Superior temporal gyrus (tissue), 1 donor: ENCODE measurements around the gene ARHGAP24.
A peak's percentile ranks its signal among the peaks of the same experiment; 100 is the strongest.

Experiments used
- DNase-seq: peaks from one replicate; pipeline ENCODE4 v3.0.0-alpha.2; 2016; ENCODE audit errors: extremely low spot score

The ARHGAP24 gene

DNA sequence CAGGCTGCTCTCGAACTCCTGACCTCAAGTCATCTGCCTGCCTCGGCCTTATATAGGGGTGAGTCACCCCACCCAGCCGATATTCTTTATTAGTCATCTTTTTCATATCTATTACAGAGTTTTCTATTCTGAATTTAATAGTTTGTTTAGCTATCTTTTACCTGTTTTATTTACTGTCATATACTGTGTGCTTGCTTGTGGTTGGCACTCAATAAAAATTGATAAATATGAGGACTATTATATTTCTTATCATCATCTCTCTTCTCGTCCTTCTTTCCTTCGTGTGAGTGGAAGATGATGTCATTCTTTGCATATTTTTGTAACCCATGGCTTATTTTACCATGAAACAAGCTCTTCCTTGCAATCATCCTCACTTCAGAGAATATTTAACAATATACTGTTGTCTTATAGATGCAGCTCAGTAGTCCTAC lies 265.5 kb downstream of the ARHGAP24 start:
- DNase-seq, result no peak

DNA sequence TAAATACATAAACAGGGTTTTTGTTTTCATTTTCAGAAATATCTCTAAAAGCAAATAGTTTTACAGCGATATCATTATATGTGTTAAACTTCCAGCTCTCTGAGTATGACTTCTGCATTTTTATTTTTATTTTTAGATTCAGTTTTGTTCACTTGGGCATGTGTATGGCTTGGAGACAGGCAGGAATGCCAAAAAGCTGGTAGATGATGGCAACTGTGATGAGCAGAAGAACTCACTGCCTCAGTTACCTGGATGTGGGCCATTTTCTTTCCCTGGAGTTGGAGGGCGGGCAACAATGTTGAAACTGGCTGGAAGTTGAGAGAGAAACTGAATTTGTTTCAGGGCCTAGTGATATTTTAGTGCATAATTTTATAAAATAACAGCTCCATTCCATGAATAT lies 266.4 kb downstream of the ARHGAP24 start:
- no peak for DNase-seq

DNA sequence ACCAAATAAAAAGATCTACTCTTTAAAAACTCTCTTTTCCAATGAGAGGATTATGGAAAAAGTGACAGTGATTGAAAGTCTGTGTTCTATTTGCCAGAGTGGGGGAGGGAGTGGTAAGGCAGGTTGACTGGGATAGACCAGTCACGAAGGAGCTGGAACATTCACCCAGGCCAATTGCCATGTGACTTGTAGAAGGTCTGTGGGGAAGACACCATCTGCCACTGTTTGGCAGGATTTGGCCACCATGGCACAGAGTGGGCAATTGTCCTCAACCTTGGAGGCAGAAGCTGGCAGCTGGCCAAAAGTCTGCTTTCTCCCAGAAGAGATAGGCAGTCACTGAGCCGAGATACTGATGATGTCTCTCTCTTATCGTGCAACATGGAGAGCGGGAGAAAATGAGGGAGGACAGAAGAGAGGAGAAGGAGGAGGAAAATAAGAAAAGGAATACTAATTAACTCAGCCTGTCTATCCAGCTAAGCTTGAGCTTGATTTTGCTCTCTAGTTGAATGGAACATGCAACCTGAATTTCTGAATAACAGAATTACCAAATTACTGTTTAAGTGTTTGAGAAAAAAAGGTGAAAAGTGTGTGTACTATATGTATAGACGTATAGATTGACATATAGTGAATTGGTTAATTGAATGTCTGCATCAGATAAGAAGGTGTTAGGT lies 267.1 kb downstream of the ARHGAP24 start:
- DNase-seq, result peak; percentile 93

DNA sequence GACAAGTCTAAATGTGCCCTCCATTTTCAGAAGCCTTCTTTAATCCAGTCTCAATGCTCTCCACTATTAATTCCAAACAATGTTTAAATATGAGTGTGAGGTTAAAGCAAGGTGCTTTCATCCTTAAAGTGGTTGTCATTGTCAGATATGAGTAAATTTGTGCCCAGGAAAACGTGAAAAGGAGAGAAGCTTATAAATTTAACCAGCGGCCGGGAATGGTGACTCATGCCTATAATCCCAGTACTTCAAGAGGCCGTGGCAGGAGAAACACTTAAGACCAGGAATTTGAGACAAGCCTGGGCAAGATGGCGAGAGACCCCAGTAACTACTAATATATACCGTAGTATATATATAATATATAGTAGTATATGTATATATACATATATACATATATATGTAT lies 270.0 kb downstream of the ARHGAP24 start:
- no peak for DNase-seq

DNA sequence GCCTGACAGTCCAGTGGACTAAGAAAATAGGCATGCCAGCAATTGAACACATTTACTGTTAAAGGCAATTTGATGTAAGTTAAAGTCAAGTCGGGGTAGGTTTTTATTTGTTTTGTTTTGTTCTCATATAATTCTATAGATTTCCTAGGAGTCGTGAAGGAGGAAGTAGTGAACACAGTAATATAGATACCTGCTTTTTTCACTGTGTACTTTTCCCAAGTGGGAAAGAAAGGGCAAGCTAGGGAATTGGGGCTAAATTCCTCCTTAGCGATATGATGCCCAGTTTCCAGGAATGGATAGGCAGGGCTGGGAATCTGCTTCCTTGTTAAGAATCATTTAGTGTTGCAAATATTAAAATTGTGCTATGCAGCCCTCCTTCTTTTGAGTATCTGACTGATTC lies 271.0 kb downstream of the ARHGAP24 start:
- DNase-seq, result no peak

DNA sequence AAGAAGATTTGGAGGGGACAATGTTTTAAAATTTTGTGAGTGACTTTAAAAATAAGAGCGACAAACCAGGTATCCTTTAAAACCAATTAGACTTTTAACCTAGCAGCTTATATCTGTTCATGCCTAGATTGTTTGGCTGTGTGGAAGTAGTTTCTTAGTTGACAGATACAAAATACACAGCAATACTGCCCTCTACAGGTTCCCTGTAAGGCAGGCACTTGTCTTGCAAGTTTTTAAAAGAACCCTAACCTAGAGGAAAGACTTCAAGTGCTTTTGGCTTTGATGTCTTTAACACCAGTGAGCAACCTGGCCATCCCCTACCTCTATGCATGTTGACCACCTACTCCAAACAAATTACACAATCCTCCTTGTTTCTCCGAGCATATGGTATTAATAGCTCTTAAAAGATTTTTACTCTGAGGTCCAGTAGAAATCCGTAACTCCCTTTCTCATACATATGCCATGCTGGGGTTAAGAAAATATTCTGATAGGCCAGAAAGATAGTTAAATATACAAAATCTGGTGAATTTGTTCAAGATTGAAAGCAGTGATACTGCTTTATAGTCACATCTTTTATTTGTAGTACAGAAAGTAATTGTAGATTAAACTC lies 273.0 kb downstream of the ARHGAP24 start:
- DNase-seq, result peak; percentile 93

DNA sequence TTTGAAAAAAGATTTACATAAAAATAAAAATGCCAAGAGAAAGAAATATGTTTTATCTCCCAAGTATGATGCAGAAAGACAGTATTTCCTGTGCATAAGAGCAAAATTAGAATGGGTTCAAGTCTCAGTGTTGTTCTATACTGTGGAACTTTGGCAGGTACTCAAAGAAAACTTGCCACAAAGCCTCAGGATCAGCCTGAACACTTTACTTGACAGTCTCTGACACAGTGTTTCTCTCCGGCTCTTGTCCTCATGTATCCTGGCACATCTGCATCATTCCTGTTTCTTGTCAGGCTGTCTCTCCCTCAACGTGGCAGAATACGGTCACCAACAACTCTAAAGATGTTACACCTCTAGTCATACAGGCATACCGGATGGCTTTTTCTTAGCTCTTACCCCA lies 273.7 kb downstream of the ARHGAP24 start:
- no peak for DNase-seq

DNA sequence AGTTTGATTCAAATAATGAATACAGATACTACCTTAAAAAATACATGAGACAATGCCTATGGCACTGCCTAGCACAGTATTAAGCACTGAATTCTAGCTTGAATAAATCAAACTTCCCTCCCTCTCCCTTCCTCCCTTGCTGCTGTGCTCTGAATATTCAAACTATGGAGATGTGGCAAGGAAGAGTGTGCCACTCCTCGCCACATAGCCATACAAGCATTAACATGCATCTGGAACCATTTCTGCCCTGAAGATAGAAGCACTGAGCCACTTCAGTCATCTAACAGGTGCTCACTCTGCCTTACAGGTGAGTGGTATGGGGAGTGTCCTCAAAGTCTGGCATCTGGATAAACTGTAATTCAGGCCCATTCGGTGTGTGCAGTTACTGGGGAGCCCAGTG lies 276.9 kb downstream of the ARHGAP24 start:
- no peak for DNase-seq

DNA sequence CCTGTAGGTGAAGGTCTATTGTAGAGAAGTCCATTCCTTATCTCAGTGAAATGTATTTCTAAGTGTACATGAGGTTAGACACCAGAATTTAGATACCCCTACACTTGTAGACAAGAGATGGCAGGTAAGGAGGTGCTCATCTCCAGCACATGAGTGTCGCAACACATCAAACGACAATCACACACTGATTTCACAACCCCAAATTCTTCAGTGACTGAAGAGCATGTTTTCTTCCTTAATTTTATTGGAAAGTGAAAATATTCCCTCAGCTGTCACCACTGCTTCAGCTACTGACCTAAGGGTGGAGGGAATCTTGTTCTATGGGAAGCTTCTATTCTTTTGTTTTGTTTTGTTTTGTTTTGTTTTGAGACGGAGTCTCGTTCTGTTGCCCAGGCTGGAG lies 280.3 kb downstream of the ARHGAP24 start:
- no peak for DNase-seq

DNA sequence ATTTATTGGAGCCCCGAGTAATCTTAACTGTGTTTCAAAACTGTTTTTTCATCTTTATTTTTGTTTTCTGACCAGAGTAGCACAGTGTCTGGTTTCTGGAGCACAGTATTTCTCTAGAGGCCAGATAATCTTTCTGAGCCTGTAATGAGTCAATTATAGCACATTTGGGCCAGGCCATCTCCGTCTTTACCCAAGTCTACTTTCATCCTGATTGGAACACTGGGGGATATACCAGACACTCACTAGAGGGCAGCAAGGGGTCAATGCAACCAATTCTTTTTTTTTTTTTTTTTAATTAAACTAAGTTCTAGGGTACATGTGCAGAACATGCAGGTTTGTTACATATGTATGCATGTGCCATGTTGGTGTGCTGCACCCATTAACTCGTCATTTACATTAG lies 282.0 kb downstream of the ARHGAP24 start:
- DNase-seq, result no peak

DNA sequence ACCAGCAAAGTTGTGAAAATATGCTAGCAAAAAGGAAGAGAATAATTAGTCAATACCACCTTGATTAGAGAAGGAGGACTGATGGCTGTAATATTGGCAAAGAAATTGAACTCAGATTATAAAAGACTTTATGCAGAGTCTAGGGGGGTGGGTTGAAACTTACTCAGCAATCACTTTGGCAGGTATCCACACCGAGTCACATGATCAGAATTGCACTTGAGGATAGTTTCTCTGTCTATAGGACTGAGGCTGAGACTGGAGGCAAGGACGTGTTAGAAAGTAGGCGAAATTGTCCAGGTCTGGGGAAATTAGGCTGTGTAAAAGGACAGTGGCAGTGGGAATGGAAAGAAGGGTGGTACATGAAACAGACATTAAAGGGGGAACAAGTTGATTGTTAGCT lies 284.4 kb downstream of the ARHGAP24 start:
- no peak for DNase-seq

DNA sequence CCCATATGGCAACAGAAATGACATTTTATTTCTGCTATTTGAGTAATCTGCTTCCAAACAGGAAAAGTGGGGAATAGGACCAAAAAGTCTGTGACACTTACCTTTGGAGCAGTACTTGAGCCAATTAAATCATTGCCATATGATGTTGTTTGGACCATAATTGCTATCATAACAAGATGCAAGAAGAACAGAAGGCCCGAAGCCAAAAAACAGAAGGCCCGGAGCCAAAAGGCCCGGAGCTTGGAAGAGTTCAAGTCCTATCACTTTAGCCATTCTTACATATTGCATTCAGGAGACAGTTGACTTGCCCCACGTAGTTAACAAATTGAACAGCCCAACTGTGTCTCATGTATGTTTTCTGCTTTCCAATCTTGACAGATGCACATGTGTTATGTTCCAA lies 285.6 kb downstream of the ARHGAP24 start:
- no peak for DNase-seq

DNA sequence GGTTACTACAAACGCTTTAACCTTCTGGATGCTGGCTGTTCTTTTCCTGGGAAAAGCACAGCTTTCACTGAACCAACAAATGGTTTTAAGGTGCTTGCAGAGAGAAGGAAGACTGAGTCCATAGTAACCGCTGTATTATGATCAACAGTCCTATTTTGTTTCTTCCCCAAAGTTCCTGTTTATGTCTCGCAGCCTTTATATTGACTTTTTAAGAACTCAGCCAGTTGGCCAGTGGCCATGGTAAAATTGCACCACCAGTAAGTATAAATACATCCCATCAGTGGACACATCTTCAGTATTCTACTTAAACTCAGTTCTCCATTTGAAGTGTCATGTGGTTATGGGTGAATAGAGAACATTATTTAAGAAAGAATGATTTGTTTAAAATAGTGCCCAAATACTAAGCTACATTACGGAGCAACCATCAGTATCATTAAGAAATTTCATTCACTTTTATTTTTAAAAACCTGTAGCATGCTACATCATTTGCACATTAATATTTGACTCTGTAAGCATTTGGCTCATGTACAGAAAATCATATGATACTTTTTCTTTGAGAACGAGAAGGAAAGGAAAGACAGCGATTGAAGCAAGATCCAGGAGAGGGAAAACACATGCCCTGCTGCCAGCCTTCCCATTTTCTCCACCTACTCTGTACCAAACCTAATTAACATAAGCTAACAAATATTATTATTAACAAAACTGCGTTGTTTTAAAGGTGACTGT lies 287.0 kb downstream of the ARHGAP24 start:
- DNase-seq, result no peak

DNA sequence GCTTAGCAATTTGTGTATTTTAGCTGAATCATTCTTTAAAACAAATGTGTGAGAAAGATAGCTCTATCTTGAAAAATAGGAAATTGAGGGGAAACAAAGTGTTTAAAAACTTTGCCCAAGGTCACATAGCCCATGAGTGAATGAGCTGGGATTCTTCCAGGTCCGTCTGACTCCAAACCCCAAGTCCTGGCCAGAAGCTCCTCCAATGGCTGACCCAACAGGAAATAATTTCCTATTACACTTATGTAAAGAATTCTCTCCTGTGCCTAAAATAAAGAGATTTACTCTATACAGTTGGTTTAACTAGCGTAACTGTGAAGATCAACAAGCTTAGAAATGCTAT lies 287.6 kb downstream of the ARHGAP24 start:
- no peak for DNase-seq

DNA sequence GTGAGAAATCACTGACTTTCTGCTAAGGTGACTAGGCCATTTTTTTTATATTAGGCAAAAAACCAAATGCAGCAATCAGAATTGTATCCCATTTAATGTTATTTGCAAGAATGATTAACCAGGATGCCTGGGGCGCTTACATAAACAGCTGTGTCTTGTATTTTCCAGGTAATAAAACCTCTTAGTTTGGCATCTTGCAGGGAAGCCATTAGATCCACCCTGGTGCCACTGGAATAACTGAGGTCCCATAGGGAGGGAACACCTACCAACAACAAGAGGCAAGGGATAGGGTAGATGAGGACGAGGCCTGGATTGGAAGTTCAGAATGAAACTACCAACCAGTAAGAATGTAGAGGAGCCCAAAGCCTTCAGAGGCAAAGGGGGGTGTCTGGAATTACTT lies 288.3 kb downstream of the ARHGAP24 start:
- DNase-seq, result no peak

DNA sequence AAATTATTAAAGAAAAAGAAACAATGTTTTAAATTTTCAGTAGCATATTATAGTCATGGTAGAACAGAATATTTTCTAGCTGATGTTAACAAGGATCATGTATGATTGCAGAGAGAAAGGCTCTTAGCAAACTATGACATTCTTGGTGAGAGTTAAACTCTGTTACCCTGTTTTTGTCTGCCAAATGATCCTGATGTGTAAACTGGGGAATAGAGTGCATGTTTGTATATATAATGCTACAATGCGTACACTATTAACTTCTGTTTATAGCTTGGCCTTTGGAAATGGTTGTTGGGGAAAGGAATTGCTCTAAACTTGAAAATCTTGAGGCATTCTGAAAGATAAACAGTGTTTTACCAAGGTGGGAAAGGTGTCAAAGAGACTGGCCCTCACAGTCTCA lies 292.7 kb downstream of the ARHGAP24 start:
- DNase-seq, result no peak

DNA sequence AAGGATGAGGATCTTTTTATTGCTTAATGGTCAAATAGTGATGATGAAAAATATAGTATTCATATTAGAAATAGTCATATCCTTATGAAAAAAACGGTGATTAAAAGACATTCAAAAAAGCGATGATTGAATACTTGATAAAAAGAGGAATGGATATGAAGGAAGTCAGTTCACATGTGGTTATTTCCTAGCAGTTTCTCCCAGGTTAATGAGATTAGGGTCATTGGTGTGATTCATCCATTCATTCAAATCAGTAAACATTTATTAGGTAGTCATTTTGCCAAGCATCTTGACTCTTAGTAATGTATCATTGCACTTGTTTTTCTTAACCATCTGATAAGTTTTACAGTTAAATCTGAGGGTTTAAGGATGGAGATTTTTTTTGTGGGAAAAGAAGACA lies 294.1 kb downstream of the ARHGAP24 start:
- DNase-seq, result no peak

DNA sequence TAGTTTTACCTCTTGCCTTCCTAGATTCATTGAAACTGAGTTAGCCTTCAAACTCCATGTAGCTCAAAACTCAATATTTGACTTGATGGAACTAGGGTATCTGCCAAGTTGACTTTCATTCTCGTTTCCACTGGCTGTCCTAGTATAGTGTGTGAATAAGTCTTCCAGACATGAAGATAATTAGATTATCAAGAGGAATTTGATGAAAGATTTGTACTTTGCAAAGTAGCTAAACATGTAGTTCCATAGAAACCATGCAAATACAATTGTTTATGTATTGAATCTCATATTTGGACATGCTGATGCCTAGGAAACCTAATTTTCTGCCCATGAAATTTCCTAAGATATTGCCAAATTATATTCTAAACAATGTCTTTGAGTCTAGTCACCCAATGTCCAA lies 297.5 kb downstream of the ARHGAP24 start:
- DNase-seq, result no peak

DNA sequence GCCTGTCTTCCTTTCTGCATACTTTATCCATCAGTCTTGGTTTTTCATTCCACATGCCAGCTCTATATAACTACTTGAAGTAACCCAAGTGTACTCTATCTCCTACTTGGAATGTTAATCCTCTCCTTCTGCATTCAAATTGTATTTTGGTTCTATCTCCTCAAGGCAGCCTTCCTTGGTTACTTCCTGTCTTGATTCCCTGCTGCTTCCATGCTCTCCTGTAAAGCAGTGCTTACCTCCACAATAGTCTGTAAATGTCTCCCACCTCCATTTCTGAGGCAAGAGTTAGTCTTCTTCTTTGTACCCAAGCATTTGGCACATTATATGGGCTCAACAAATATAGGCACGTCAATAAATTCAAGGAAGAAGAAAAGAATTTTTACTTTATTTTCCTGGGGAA lies 298.4 kb downstream of the ARHGAP24 start:
- DNase-seq, result no peak

DNA sequence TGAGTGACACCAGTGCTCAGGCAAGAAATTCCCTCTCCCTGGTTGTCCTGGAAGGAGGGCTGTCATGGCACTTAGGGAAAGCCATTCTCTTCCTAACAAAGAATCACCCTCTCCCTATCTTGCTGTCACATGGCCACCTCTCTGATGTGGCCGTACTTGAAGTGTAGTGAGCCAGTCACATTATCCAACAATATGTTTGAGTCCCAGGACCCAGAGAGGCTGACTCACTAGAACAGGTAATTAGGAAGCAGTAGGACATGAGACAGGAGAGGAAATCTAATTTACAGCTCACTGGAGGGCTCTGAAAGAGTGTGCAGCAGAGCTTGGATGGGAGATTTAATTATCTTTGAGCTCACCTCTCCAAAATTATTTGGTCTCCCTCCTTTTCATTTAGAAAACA lies 299.1 kb downstream of the ARHGAP24 start:
- DNase-seq, result no peak

DNA sequence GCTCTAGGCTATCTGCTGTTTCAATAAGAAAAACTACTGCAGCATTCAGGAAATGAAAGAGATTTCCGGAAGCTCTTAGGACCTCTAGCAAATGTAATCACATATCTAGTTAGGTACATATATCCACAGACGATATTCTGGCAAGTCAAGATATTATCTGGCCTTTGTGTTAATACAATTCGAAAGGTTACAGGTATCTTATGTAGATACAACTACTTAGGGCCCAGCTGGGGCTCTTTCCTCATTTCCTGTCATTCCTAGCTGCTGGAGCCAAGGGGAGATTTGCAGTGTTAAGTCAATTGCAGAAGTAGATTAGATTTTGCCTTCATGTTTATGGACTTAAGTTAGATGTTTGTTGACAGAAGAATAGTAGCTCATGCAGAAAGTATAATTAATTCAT lies 299.5 kb downstream of the ARHGAP24 start:
- DNase-seq, result no peak

DNA sequence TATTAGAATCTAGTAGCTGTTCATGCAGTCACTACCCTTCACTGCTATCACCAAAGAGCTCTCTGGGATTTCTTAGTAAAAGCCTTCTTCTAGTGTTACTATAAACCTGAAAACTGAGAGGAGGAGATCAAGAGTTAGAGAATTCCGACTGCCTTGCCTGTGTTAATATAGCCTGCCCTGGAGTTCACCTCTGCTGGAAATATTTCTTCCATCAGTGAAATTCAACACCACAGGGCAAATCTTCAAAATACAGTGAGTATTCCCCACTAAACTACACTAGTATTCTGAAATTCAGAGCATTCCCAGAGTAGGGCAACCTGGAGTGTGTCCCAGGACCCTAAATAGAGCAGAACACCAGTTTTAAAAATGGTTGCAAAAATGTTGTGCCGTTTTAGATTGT lies 301.1 kb downstream of the ARHGAP24 start:
- DNase-seq, result no peak

DNA sequence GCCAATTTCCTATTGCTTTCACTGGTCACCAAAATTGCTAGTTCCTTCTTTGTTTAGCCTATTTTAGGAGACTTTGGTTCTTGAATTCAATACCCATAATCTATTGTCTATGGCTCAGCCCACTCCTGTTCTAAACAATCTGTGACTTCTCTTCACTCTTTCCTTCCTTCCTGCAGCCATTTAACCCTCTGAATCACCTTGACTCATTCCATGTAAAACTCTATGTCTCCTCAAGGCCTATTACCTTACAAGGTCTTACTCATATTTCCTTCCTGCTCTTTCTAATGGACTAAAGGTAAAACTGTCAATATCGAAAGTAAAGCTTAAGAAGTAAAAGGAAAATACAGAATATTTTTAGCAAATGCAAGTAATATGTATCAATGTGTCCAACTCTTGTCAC lies 301.6 kb downstream of the ARHGAP24 start:
- DNase-seq, result no peak
